H9 (cell line): ENCODE measurements around the gene ULK3. TPM values are rescaled to one million over a fixed set of nuclear protein-coding genes. Genes with fewer than 3 reads are reported as not detected.

Source experiments
- DNase-seq: peaks from one replicate; pipeline ENCODE4 v3.0.0-alpha.2; 2017
- H2AFZ ChIP-seq: one replicate; pipeline ENCODE4 v1.6.1; 2013; ENCODE audit warnings: mild to moderate bottlenecking, low read length, control low read depth, moderate library complexity
- H2AK5ac ChIP-seq: 2 replicates; pipeline ENCODE4 v1.6.1; 2013; ENCODE audit warnings: low read length, control low read depth, mixed read lengths; ENCODE audit not compliant: insufficient read length
- H2BK120ac ChIP-seq: one replicate; pipeline ENCODE4 v1.6.1; 2013; ENCODE audit warnings: low read depth, mild to moderate bottlenecking, low read length, control low read depth, inconsistent platforms; ENCODE audit not compliant: poor library complexity, severe bottlenecking
- H2BK12ac ChIP-seq: 2 replicates; pipeline ENCODE4 v1.6.1; 2013; ENCODE audit warnings: low read length, control low read depth, mixed read lengths, low read depth; ENCODE audit not compliant: insufficient read length
- H2BK15ac ChIP-seq: 2 replicates; pipeline ENCODE4 v1.6.1; 2013; ENCODE audit warnings: low read depth, low read length, control low read depth
- H2BK20ac ChIP-seq: one replicate; pipeline ENCODE4 v1.6.1; 2013; ENCODE audit warnings: low read depth, mild to moderate bottlenecking, low read length, control low read depth, inconsistent platforms; ENCODE audit not compliant: poor library complexity, severe bottlenecking
- H2BK5ac ChIP-seq: 2 replicates; pipeline ENCODE4 v1.6.1; 2013; ENCODE audit warnings: low read length, control low read depth, mixed read lengths; ENCODE audit not compliant: insufficient read length
- H3K14ac ChIP-seq: 2 replicates; pipeline ENCODE4 v1.6.1; 2013; ENCODE audit warnings: low read length, control low read depth; ENCODE audit not compliant: insufficient read depth
- H3K18ac ChIP-seq: 2 replicates; pipeline ENCODE4 v1.6.1; 2013; ENCODE audit warnings: low read depth, mild to moderate bottlenecking, mixed read lengths, low read length, control low read depth; ENCODE audit not compliant: insufficient read length
- H3K23ac ChIP-seq: 2 replicates; pipeline ENCODE4 v1.6.1; 2013; ENCODE audit warnings: low read length, control low read depth, mixed read lengths, low read depth; ENCODE audit not compliant: insufficient read length
- H3K23me2 ChIP-seq: 2 replicates; pipeline ENCODE4 v1.6.1; 2013; ENCODE audit warnings: low read depth, mild to moderate bottlenecking, mixed read lengths, low read length, control low read depth; ENCODE audit not compliant: insufficient read length, poor library complexity, severe bottlenecking
- H3K27ac ChIP-seq: 2 replicates; pipeline ENCODE4 v1.5.1; 2013; ENCODE audit warnings: low read length, control low read depth, mixed read lengths, low read depth; ENCODE audit not compliant: insufficient read length
- H3K27me3 ChIP-seq: 2 replicates; pipeline ENCODE4 v1.6.1; 2013; ENCODE audit warnings: low read length, control low read depth, inconsistent platforms; ENCODE audit not compliant: insufficient read depth
- H3K4ac ChIP-seq: 2 replicates; pipeline ENCODE4 v1.6.1; 2013; ENCODE audit warnings: low read depth, mild to moderate bottlenecking, control low read depth, inconsistent platforms, low read length, moderate library complexity
- H3K4me1 ChIP-seq: 2 replicates; pipeline ENCODE4 v1.6.1; 2013; ENCODE audit warnings: low read length, control low read depth, inconsistent platforms; ENCODE audit not compliant: insufficient read depth
- H3K4me2 ChIP-seq: 2 replicates; pipeline ENCODE4 v1.6.1; 2013; ENCODE audit warnings: low read length, control low read depth, mixed read lengths; ENCODE audit not compliant: insufficient read length, insufficient read depth
- H3K56ac ChIP-seq: 2 replicates; pipeline ENCODE4 v1.6.1; 2013; ENCODE audit warnings: low read depth, mild to moderate bottlenecking, mixed read lengths, low read length, control low read depth; ENCODE audit not compliant: insufficient read length
- H3K79me1 ChIP-seq: 2 replicates; pipeline ENCODE4 v1.6.1; 2013; ENCODE audit warnings: low read depth, mild to moderate bottlenecking, moderate library complexity, low read length, control low read depth, inconsistent platforms; ENCODE audit not compliant: insufficient read depth, poor library complexity, severe bottlenecking
- H3K79me2 ChIP-seq: 2 replicates; pipeline ENCODE4 v1.6.1; 2013; ENCODE audit warnings: low read length, control low read depth, inconsistent platforms; ENCODE audit not compliant: insufficient read depth
- H3K9ac ChIP-seq: 2 replicates; pipeline ENCODE4 v1.6.1; 2013; ENCODE audit warnings: low read length, control low read depth, mixed read lengths; ENCODE audit not compliant: insufficient read length; ENCODE audit errors: extremely low read depth
- H3K9me3 ChIP-seq: one replicate; pipeline ENCODE4 v1.6.1; 2013; ENCODE audit warnings: low read depth, low read length, inconsistent platforms; ENCODE audit not compliant: control insufficient read depth
- H3T11ph ChIP-seq: one replicate; pipeline ENCODE4 v1.6.1; 2013; ENCODE audit warnings: mild to moderate bottlenecking, low read length, control low read depth, inconsistent platforms
- H4K20me1 ChIP-seq: one replicate; pipeline ENCODE4 v1.6.1; 2013; ENCODE audit not compliant: control insufficient read depth, insufficient read length, insufficient read depth
- H4K5ac ChIP-seq: 2 replicates; pipeline ENCODE4 v1.6.1; 2013; ENCODE audit warnings: low read depth, mild to moderate bottlenecking, mixed read lengths, low read length, control low read depth; ENCODE audit not compliant: insufficient read length
- H4K8ac ChIP-seq: replicated peaks from 2 replicates; pipeline ENCODE4 v1.6.1; 2013; ENCODE audit warnings: low read length, control low read depth, mixed read lengths, low read depth; ENCODE audit not compliant: insufficient read length
- H4K91ac ChIP-seq: 2 replicates; pipeline ENCODE4 v1.6.1; 2013; ENCODE audit warnings: low read depth, mild to moderate bottlenecking, moderate library complexity, mixed read lengths, low read length, control low read depth; ENCODE audit not compliant: insufficient read length
- H3K27ac Mint-ChIP-seq, 3 experiments: 2 replicates in 2 of 3; 3 replicates in 1 of 3; pipeline ENCODE4 v1.8.0; 2020 to 2021; ENCODE audit warnings: mixed read lengths in 3 of 3, mild to moderate bottlenecking in 1 of 3, moderate library complexity in 1 of 3
- H3K27me3 Mint-ChIP-seq: 2 replicates; pipeline ENCODE4 v1.8.0; 2021; ENCODE audit warnings: low read depth, mild to moderate bottlenecking, moderate library complexity, mixed read lengths
- H3K36me3 Mint-ChIP-seq, 3 experiments: 2 replicates in 2 of 3; 3 replicates in 1 of 3; pipeline ENCODE4 v1.8.0; 2020 to 2021; ENCODE audit warnings: low read depth in 3 of 3, mixed read lengths in 3 of 3; ENCODE audit not compliant: insufficient read depth in 1 of 3
- H3K4me1 Mint-ChIP-seq, 2 experiments: 2 replicates each; pipeline ENCODE4 v1.8.0; 2020; ENCODE audit warnings: mixed read lengths in 2 of 2
- H3K4me3 Mint-ChIP-seq, 2 experiments: 2 replicates in 1 of 2; 3 replicates in 1 of 2; pipeline ENCODE4 v1.8.0; 2020 to 2021; ENCODE audit warnings: mild to moderate bottlenecking in 2 of 2, mixed read lengths in 2 of 2, moderate library complexity in 1 of 2
- H3K9me3 Mint-ChIP-seq, 2 experiments: 2 replicates in 1 of 2; 3 replicates in 1 of 2; pipeline ENCODE4 v1.8.0; 2020; ENCODE audit warnings: mild to moderate bottlenecking in 2 of 2, mixed read lengths in 2 of 2, moderate library complexity in 1 of 2
- CTCF ChIP-seq: fragments of 200-600 bp; sonication (generic); conservative IDR thresholded peaks from 3 replicates; pipeline ENCODE4 v1.8.0; 2021; ENCODE audit warnings: antibody characterized with exemption, mild to moderate bottlenecking
- WGBS: extraction: QIAGEN DNeasy Blood & Tissue Kit; methylation state at CpG from one replicate; pipeline ENCODE4 v1.1.7; 2013; ENCODE audit warnings: missing lambda C conversion rate, low lambda C conversion rate, mixed read lengths; ENCODE audit not compliant: insufficient read length; ENCODE audit errors: extremely low coverage; 5-methylcytosine and 5-hydroxymethylcytosine counted together
- total RNA-seq: library from RNA; stranded (reverse); gene quantifications from 2 replicates; pipeline ENCODE4 v1.2.1, GENCODE V29; 2021

Gene ULK3
- total RNA-seq, 1 experiment from 2014 or later: 34.0 TPM

- no peaks in the 10 kb centered on the region for H3K27me3 ChIP-seq
- no peaks in the 10 kb centered on the region for H3K79me2 ChIP-seq
- no peaks in the 10 kb centered on the region for H3K9me3 Mint-ChIP-seq
- H2BK120ac ChIP-seq: no peak overlapping the region
- no peak overlapping the region for H3K4me2 ChIP-seq
- no peak overlapping the region for H2BK20ac ChIP-seq
- DNase-seq: no peak
- no peak overlapping the region for H4K91ac ChIP-seq
- H4K20me1 ChIP-seq: no peaks in the 10 kb centered on the region
- peak overlapping the region in 2 of 3 experiments; percentile 29 to 89; a peak in 3 of 7 replicates for H3K27ac Mint-ChIP-seq
- WGBS: no CpG with 5 or more reads among the region's 12 CpGs
- H3K4me1 ChIP-seq: no peaks in the 10 kb centered on the region; the same call in 1 of the 2 replicates
- H3K79me1 ChIP-seq: no peaks in the 10 kb centered on the region
- H3K23ac ChIP-seq: no peak overlapping the region
- H3T11ph ChIP-seq: no peak overlapping the region
- no peak overlapping the region for H3K27ac ChIP-seq
- H3K14ac ChIP-seq: no peak overlapping the region; the same call in 1 of the 2 replicates
- peaks cover 20 to 35% of the 10 kb centered on the region in 2 experiments for H3K4me1 Mint-ChIP-seq
- H3K23me2 ChIP-seq: peaks cover 6% of the 10 kb centered on the region
- no peaks in the 10 kb centered on the region for H3K9me3 ChIP-seq
- H2BK15ac ChIP-seq: 0 out of 2 replicates have a peak overlapping the region, but pooled peaks have one; percentile 29
- no peak overlapping the region for H3K56ac ChIP-seq
- H3K36me3 Mint-ChIP-seq: peaks cover 10 to 50% (median 42%) of the 10 kb centered on the region in 3 experiments
- peak overlapping the region in 1 of 2 experiments; percentile 46; a peak in 1 of 5 replicates for H3K4me3 Mint-ChIP-seq
- no peak for TF ChIP-seq CTCF
- H4K8ac ChIP-seq: no peak overlapping the region
- H2AFZ ChIP-seq: no peak overlapping the region
- no peak overlapping the region for H4K5ac ChIP-seq
- no peak overlapping the region for H3K4ac ChIP-seq
- no peaks in the 10 kb centered on the region for H3K27me3 Mint-ChIP-seq
- H2BK12ac ChIP-seq: no peak overlapping the region
- H3K9ac ChIP-seq: no peak overlapping the region
- H3K18ac ChIP-seq: no peak overlapping the region
- H2BK5ac ChIP-seq: no peak overlapping the region
- H2AK5ac ChIP-seq: no peak overlapping the region
Observed at GRCh38 chr15:74844319-74845207, 1.6 kb upstream of the ULK3 start.
